Measurements from ENCODE around the gene FCER1G.

FCER1G gene

GRCh38 chr1:161175771-161176453 lies 39.2 kb upstream of the FCER1G start:
- H3K27ac ChIP-seq (ENCODE audit: low read depth, low read length), result peak overlapping the region; percentile 23; the same call in 1 of the 2 replicates
- no peaks in the 10 kb centered on the region for H3K27me3 ChIP-seq (ENCODE audit: insufficient read depth, low read length)
- no peak overlapping the region for H2AFZ ChIP-seq (ENCODE audit: low read length, unreplicated experiment)
- peaks cover 30% of the 10 kb centered on the region for H3K4me1 ChIP-seq (ENCODE audit: control insufficient read depth, insufficient read depth, low read length, unreplicated experiment)
- H3K4me3 ChIP-seq (ENCODE audit: low read depth, low read length), result peak overlapping the region; percentile 88
- peaks cover 13% of the 10 kb centered on the region for H3K79me2 ChIP-seq (ENCODE audit: control insufficient read depth, insufficient read depth, low read length, unreplicated experiment)
- peaks cover 11% of the 10 kb centered on the region; the same call in 1 of the 2 replicates for H3K36me3 ChIP-seq (ENCODE audit: insufficient read depth, low read length)

- Histone ChIP-seq H3K27me3 (ENCODE audit: insufficient read depth, low read length) (no peaks in the 10 kb centered on the region), H3K79me2 (ENCODE audit: control insufficient read depth, insufficient read depth, low read length, unreplicated experiment) (peaks cover 13% of the 10 kb centered on the region), H3K4me3 (ENCODE audit: low read depth, low read length) (peak overlapping the region; percentile 88), H2AFZ (ENCODE audit: low read length, unreplicated experiment) (no peak overlapping the region), H3K36me3 (ENCODE audit: insufficient read depth, low read length) (peaks cover 6% of the 10 kb centered on the region; the same call in 1 of the 2 replicates), H3K4me1 (ENCODE audit: control insufficient read depth, insufficient read depth, low read length, unreplicated experiment) (peaks cover 34% of the 10 kb centered on the region), H3K27ac (ENCODE audit: low read depth, low read length) (peak overlapping the region; percentile 23; the same call in 1 of the 2 replicates)
These were observed 38.5 kb upstream of the FCER1G start for GRCh38 chr1:161176468-161177111.

GRCh38 chr1:161177112-161177935 lies 37.8 kb upstream of the FCER1G start, which contains the start of gene B4GALT3:
B4GALT3 (minus strand) TSS chr1:161177507; CDS start chr1:161176060, 1,447 bp downstream.
- H3K27me3 ChIP-seq (ENCODE audit: insufficient read depth, low read length), result no peaks in the 10 kb centered on the region
- peaks cover 13% of the 10 kb centered on the region for H3K79me2 ChIP-seq (ENCODE audit: control insufficient read depth, insufficient read depth, low read length, unreplicated experiment)
- H2AFZ ChIP-seq (ENCODE audit: low read length, unreplicated experiment), result peak within 1 kb of the TSS; percentile 26
- peaks cover 3% of the 10 kb centered on the region; the same call in 1 of the 2 replicates for H3K36me3 ChIP-seq (ENCODE audit: insufficient read depth, low read length)
- peak within 1 kb of the TSS; percentile 88 for H3K4me3 ChIP-seq (ENCODE audit: low read depth, low read length)
- peak within 1 kb of the TSS; percentile 23; the same call in 1 of the 2 replicates for H3K27ac ChIP-seq (ENCODE audit: low read depth, low read length)
- H3K4me1 ChIP-seq (ENCODE audit: control insufficient read depth, insufficient read depth, low read length, unreplicated experiment), result peaks cover 37% of the 10 kb centered on the region

- H3K27ac ChIP-seq (ENCODE audit: low read depth, low read length), result peak overlapping the region; percentile 6; the same call in 1 of the 2 replicates
These were observed 37.2 kb upstream of the FCER1G start for GRCh38 chr1:161177936-161178244.

GRCh38 chr1:161179698-161180097 lies 35.4 kb upstream of the FCER1G start:
- peaks cover 31% of the 10 kb centered on the region for H3K4me1 ChIP-seq (ENCODE audit: control insufficient read depth, insufficient read depth, low read length, unreplicated experiment)
- H2AFZ ChIP-seq (ENCODE audit: low read length, unreplicated experiment), result no peak overlapping the region
- no peaks in the 10 kb centered on the region for H3K36me3 ChIP-seq (ENCODE audit: insufficient read depth, low read length)
- no peaks in the 10 kb centered on the region for H3K27me3 ChIP-seq (ENCODE audit: insufficient read depth, low read length)
- no peak overlapping the region for H3K27ac ChIP-seq (ENCODE audit: low read depth, low read length)
- no peak overlapping the region for H3K4me3 ChIP-seq (ENCODE audit: low read depth, low read length)
- peaks cover 13% of the 10 kb centered on the region for H3K79me2 ChIP-seq (ENCODE audit: control insufficient read depth, insufficient read depth, low read length, unreplicated experiment)

More at GRCh38 chr1:161177936-161178244, 37.2 kb upstream of the FCER1G start:
- peaks cover 13% of the 10 kb centered on the region for H3K79me2 ChIP-seq (ENCODE audit: control insufficient read depth, insufficient read depth, low read length, unreplicated experiment)
- peaks cover 38% of the 10 kb centered on the region for H3K4me1 ChIP-seq (ENCODE audit: control insufficient read depth, insufficient read depth, low read length, unreplicated experiment)
- H3K27me3 ChIP-seq (ENCODE audit: insufficient read depth, low read length), result no peaks in the 10 kb centered on the region
- peak overlapping the region; percentile 88 for H3K4me3 ChIP-seq (ENCODE audit: low read depth, low read length)
- H2AFZ ChIP-seq (ENCODE audit: low read length, unreplicated experiment), result no peak overlapping the region
- peaks cover 3% of the 10 kb centered on the region; the same call in 1 of the 2 replicates for H3K36me3 ChIP-seq (ENCODE audit: insufficient read depth, low read length)

- peaks cover 13% of the 10 kb centered on the region for H3K79me2 ChIP-seq (ENCODE audit: control insufficient read depth, insufficient read depth, low read length, unreplicated experiment)
- H3K4me1 ChIP-seq (ENCODE audit: control insufficient read depth, insufficient read depth, low read length, unreplicated experiment), result peaks cover 36% of the 10 kb centered on the region
- no peak overlapping the region for H3K4me3 ChIP-seq (ENCODE audit: low read depth, low read length)
- H3K27me3 ChIP-seq (ENCODE audit: insufficient read depth, low read length), result no peaks in the 10 kb centered on the region
- no peaks in the 10 kb centered on the region for H3K36me3 ChIP-seq (ENCODE audit: insufficient read depth, low read length)
- H3K27ac ChIP-seq (ENCODE audit: low read depth, low read length), result 0 out of 2 replicates have a peak overlapping the region, but pooled peaks have one; percentile 8
- no peak overlapping the region for H2AFZ ChIP-seq (ENCODE audit: low read length, unreplicated experiment)
These were observed 34.5 kb upstream of the FCER1G start for GRCh38 chr1:161180639-161181038.

GRCh38 chr1:161182214-161182613 lies 32.9 kb upstream of the FCER1G start:
- no peak overlapping the region for H3K4me3 ChIP-seq (ENCODE audit: low read depth, low read length)
- H3K79me2 ChIP-seq (ENCODE audit: control insufficient read depth, insufficient read depth, low read length, unreplicated experiment), result no peaks in the 10 kb centered on the region
- H3K4me1 ChIP-seq (ENCODE audit: control insufficient read depth, insufficient read depth, low read length, unreplicated experiment), result peaks cover 36% of the 10 kb centered on the region
- H3K36me3 ChIP-seq (ENCODE audit: insufficient read depth, low read length), result no peaks in the 10 kb centered on the region
- H3K27ac ChIP-seq (ENCODE audit: low read depth, low read length), result peak overlapping the region; percentile 74
- no peaks in the 10 kb centered on the region for H3K27me3 ChIP-seq (ENCODE audit: insufficient read depth, low read length)
- H2AFZ ChIP-seq (ENCODE audit: low read length, unreplicated experiment), result peak overlapping the region; percentile 44

GRCh38 chr1:161185282-161185682 lies 29.8 kb upstream of the FCER1G start:
- Histone ChIP-seq H3K27me3 (ENCODE audit: insufficient read depth, low read length) (no peaks in the 10 kb centered on the region), H3K4me1 (ENCODE audit: control insufficient read depth, insufficient read depth, low read length, unreplicated experiment) (peaks cover 40% of the 10 kb centered on the region), H3K36me3 (ENCODE audit: insufficient read depth, low read length) (0 out of 2 replicates have a peak, but pooled peaks cover 2% of the 10 kb centered on the region), H3K79me2 (ENCODE audit: control insufficient read depth, insufficient read depth, low read length, unreplicated experiment) (no peaks in the 10 kb centered on the region), H3K4me3 (ENCODE audit: low read depth, low read length) (no peak overlapping the region), H3K27ac (ENCODE audit: low read depth, low read length) (peak overlapping the region; percentile 51), H2AFZ (ENCODE audit: low read length, unreplicated experiment) (peak overlapping the region; percentile 61)

GRCh38 chr1:161185732-161186311 lies 29.3 kb upstream of the FCER1G start:
- peak overlapping the region; percentile 51 for H3K27ac ChIP-seq (ENCODE audit: low read depth, low read length)
- 0 out of 2 replicates have a peak, but pooled peaks cover 2% of the 10 kb centered on the region for H3K36me3 ChIP-seq (ENCODE audit: insufficient read depth, low read length)
- H3K4me1 ChIP-seq (ENCODE audit: control insufficient read depth, insufficient read depth, low read length, unreplicated experiment), result peaks cover 40% of the 10 kb centered on the region
- no peaks in the 10 kb centered on the region for H3K27me3 ChIP-seq (ENCODE audit: insufficient read depth, low read length)
- no peaks in the 10 kb centered on the region for H3K79me2 ChIP-seq (ENCODE audit: control insufficient read depth, insufficient read depth, low read length, unreplicated experiment)
- peak overlapping the region; percentile 61 for H2AFZ ChIP-seq (ENCODE audit: low read length, unreplicated experiment)
- H3K4me3 ChIP-seq (ENCODE audit: low read depth, low read length), result no peak overlapping the region

GRCh38 chr1:161187311-161187710 lies 27.8 kb upstream of the FCER1G start:
- no peaks in the 10 kb centered on the region for H3K79me2 ChIP-seq (ENCODE audit: control insufficient read depth, insufficient read depth, low read length, unreplicated experiment)
- no peaks in the 10 kb centered on the region for H3K27me3 ChIP-seq (ENCODE audit: insufficient read depth, low read length)
- peaks cover 29% of the 10 kb centered on the region for H3K4me1 ChIP-seq (ENCODE audit: control insufficient read depth, insufficient read depth, low read length, unreplicated experiment)
- no peak overlapping the region for H3K27ac ChIP-seq (ENCODE audit: low read depth, low read length)
- H3K4me3 ChIP-seq (ENCODE audit: low read depth, low read length), result no peak overlapping the region
- 0 out of 2 replicates have a peak, but pooled peaks cover 2% of the 10 kb centered on the region for H3K36me3 ChIP-seq (ENCODE audit: insufficient read depth, low read length)
- no peak overlapping the region for H2AFZ ChIP-seq (ENCODE audit: low read length, unreplicated experiment)
